IPS-20b (cell line): ENCODE measurements around the gene COL12A1.

Experiments
- H3K27ac ChIP-seq: one replicate; pipeline ENCODE4 v1.5.1; 2013; ENCODE audit warnings: low read length
- H3K27me3 ChIP-seq: 2 replicates; pipeline ENCODE4 v1.6.1; 2013; ENCODE audit warnings: mild to moderate bottlenecking, low read length, inconsistent platforms; ENCODE audit not compliant: insufficient read depth
- H3K36me3 ChIP-seq: 2 replicates; pipeline ENCODE4 v1.6.1; 2013; ENCODE audit warnings: low read depth, mild to moderate bottlenecking, inconsistent platforms, low read length, moderate library complexity; ENCODE audit not compliant: insufficient read depth
- H3K4me1 ChIP-seq: 2 replicates; pipeline ENCODE4 v1.6.1; 2013; ENCODE audit warnings: mild to moderate bottlenecking, control low read depth, inconsistent platforms, low read length, moderate library complexity; ENCODE audit not compliant: insufficient read depth
- H3K4me3 ChIP-seq: 2 replicates; pipeline ENCODE4 v1.5.1; 2013; ENCODE audit warnings: mild to moderate bottlenecking, low read length, inconsistent platforms
- H3K9ac ChIP-seq: 2 replicates; pipeline ENCODE4 v1.6.1; 2013; ENCODE audit warnings: low read depth, mild to moderate bottlenecking, inconsistent platforms, low read length, moderate library complexity
- H3K9me3 ChIP-seq: 2 replicates; pipeline ENCODE4 v1.6.1; 2013; ENCODE audit warnings: mild to moderate bottlenecking, low read depth, low read length, inconsistent platforms; ENCODE audit not compliant: insufficient read depth

The COL12A1 gene

GRCh38 chr6:75171567-75171966, 34.3 kb downstream of the COL12A1 start:
- Histone ChIP-seq H3K4me3 (no peak overlapping the region), H3K36me3 (no peaks in the 10 kb centered on the region), H3K27ac (no peak overlapping the region), H3K27me3 (no peaks in the 10 kb centered on the region), H3K9ac (no peak overlapping the region), H3K4me1 (peaks cover 6% of the 10 kb centered on the region; the same call in 1 of the 2 replicates), H3K9me3 (no peaks in the 10 kb centered on the region)

DNA sequence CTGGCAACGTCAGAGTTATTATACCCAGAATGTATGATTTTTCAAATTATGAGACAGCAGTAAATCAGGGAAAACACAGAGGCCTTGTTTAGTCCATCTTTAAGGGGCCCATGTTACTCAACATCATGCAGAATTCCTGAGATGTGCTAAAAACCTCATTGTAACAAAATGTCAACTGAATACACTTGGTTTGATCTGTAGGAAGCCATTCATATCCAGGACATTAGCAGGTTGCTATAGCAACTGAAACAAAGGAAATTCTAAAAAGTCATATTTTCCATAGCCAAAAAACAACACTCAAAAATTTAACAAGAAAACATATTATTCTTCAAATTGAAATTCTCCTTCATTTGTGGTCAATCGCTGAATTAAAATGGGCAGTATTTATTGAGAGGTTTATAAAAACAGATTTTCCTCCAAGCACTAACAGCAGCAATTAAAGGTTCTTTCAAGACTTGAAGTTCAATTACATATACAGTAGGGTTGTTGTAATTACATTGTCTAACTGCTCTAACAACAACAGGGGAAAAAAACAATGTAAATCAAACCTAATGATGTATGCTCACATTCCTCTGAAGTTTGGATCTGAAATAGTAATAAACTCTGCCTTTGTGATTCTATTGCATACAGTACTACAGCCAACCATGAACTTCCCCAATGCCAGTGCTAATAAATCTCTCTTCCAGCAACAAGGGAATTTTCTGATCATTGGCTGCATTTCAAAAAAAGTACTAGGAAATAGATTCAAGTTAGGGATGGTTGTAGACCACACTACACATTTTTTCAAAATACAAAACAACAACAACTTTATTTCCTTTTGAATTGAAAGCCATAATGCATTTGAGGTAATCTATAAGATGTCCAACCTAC, 34.9 kb downstream of the COL12A1 start:
- Histone ChIP-seq H3K4me1 (peaks cover 6% of the 10 kb centered on the region; the same call in 1 of the 2 replicates), H3K9me3 (no peaks in the 10 kb centered on the region), H3K9ac (no peak overlapping the region), H3K27me3 (no peaks in the 10 kb centered on the region), H3K27ac (no peak overlapping the region), H3K36me3 (no peaks in the 10 kb centered on the region), H3K4me3 (no peak overlapping the region)

GRCh38 chr6:75169689-75170586, 35.9 kb downstream of the COL12A1 start:
- Histone ChIP-seq H3K4me1 (peaks cover 6% of the 10 kb centered on the region; the same call in 1 of the 2 replicates), H3K27me3 (no peaks in the 10 kb centered on the region), H3K9me3 (no peaks in the 10 kb centered on the region), H3K9ac (no peak overlapping the region), H3K27ac (no peak overlapping the region), H3K36me3 (no peaks in the 10 kb centered on the region), H3K4me3 (no peak overlapping the region)

- H3K4me3 ChIP-seq: no peak overlapping the region
- H3K9me3 ChIP-seq: no peaks in the 10 kb centered on the region
- H3K4me1 ChIP-seq: peaks cover 6% of the 10 kb centered on the region; the same call in 1 of the 2 replicates
- no peak overlapping the region for H3K27ac ChIP-seq
- H3K27me3 ChIP-seq: no peaks in the 10 kb centered on the region
- H3K36me3 ChIP-seq: no peaks in the 10 kb centered on the region
- H3K9ac ChIP-seq: no peak overlapping the region
Observed at GRCh38 chr6:75167851-75168250, 38.0 kb downstream of the COL12A1 start.

DNA sequence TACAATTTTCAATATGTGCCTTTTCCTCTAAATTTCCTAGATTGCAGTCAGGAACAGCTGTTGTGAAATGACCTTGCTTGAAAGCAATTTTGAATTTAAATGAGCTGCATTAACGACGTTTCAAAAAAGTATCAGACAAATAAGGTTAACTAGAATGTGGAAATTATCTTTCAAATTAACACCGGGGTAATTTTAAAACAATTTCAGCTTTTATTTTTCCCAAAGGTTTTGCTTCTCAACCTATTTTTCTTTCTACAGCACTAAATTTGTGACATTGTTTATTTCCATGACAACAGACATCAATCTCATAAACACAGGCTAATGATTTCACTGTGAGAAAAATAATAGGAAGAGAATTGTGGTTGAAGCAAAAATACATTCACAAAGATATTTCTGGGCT, 38.5 kb downstream of the COL12A1 start:
- Histone ChIP-seq H3K9ac (no peak overlapping the region), H3K4me3 (no peak overlapping the region), H3K27me3 (no peaks in the 10 kb centered on the region), H3K4me1 (peaks cover 6% of the 10 kb centered on the region; the same call in 1 of the 2 replicates), H3K9me3 (no peaks in the 10 kb centered on the region), H3K27ac (no peak overlapping the region), H3K36me3 (no peaks in the 10 kb centered on the region)

GRCh38 chr6:75166773-75167172, 39.1 kb downstream of the COL12A1 start:
- H3K4me3 ChIP-seq: no peak overlapping the region
- H3K27ac ChIP-seq: no peak overlapping the region
- no peaks in the 10 kb centered on the region for H3K36me3 ChIP-seq
- H3K4me1 ChIP-seq: peaks cover 6% of the 10 kb centered on the region; the same call in 1 of the 2 replicates
- H3K27me3 ChIP-seq: no peaks in the 10 kb centered on the region
- H3K9me3 ChIP-seq: no peaks in the 10 kb centered on the region
- no peak overlapping the region for H3K9ac ChIP-seq

- Histone ChIP-seq H3K4me1 (peaks cover 6% of the 10 kb centered on the region; the same call in 1 of the 2 replicates), H3K4me3 (no peak overlapping the region)
Observed at GRCh38 chr6:75166236-75166635, 39.6 kb downstream of the COL12A1 start.

GRCh38 chr6:75158176-75158575, 47.7 kb downstream of the COL12A1 start:
- Histone ChIP-seq H3K9ac (no peak overlapping the region), H3K4me1 (no peaks in the 10 kb centered on the region), H3K9me3 (no peaks in the 10 kb centered on the region), H3K27me3 (no peaks in the 10 kb centered on the region), H3K27ac (no peak overlapping the region), H3K4me3 (no peak overlapping the region), H3K36me3 (no peaks in the 10 kb centered on the region)

More at GRCh38 chr6:75166236-75166635, 39.6 kb downstream of the COL12A1 start:
- Histone ChIP-seq H3K27ac (no peak overlapping the region), H3K9me3 (no peaks in the 10 kb centered on the region), H3K36me3 (no peaks in the 10 kb centered on the region), H3K9ac (no peak overlapping the region), H3K27me3 (no peaks in the 10 kb centered on the region)

DNA sequence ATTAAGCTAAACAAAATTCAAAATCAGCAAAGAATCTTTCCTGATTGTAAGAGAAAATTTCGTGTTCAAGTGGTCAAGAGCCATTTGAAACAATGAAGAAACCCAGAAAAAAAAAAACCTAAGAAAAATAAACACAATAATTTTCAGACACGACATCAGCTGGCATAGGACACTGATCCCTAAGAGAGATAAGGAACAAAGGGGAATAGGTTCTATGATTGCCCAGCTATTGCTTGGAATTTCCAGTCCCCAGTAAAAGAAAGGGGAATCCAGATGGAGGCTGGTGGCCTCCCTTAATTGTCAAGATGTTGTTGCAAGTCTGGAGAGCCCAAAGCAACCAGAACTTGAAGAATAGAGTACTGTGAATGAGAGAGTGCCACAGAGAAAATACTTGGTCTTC, 48.5 kb downstream of the COL12A1 start:
- no peaks in the 10 kb centered on the region for H3K36me3 ChIP-seq
- no peak overlapping the region for H3K9ac ChIP-seq
- H3K9me3 ChIP-seq: no peaks in the 10 kb centered on the region
- H3K27me3 ChIP-seq: no peaks in the 10 kb centered on the region
- no peak overlapping the region for H3K27ac ChIP-seq
- no peaks in the 10 kb centered on the region for H3K4me1 ChIP-seq
- H3K4me3 ChIP-seq: no peak overlapping the region

GRCh38 chr6:75156186-75156878, 49.5 kb downstream of the COL12A1 start:
- Histone ChIP-seq H3K27ac (no peak overlapping the region), H3K36me3 (no peaks in the 10 kb centered on the region), H3K9ac (no peak overlapping the region), H3K27me3 (no peaks in the 10 kb centered on the region), H3K9me3 (no peaks in the 10 kb centered on the region), H3K4me1 (no peaks in the 10 kb centered on the region), H3K4me3 (no peak overlapping the region)

DNA sequence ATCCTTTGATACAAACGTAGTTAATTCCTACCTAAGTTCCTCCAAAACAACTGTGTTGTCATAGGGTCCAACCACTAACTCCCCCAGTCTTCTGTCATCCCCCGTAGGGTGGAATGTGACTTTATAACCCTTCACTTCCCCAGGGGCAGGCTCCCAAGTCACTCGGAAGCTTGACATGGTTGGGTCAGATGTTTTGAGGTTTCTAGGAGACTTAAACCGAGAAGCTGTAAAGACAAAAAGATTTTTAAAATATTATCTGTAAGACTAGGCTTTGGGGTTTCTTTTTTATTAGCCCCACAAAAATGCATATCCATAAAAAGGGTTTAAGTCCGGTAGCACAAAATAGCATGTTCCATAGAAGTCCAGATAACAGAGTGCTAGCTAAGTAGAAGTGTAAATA, 50.2 kb downstream of the COL12A1 start:
- Histone ChIP-seq H3K4me1 (no peaks in the 10 kb centered on the region), H3K9me3 (no peaks in the 10 kb centered on the region), H3K27ac (no peak overlapping the region), H3K27me3 (no peaks in the 10 kb centered on the region), H3K36me3 (no peaks in the 10 kb centered on the region), H3K4me3 (no peak overlapping the region), H3K9ac (no peak overlapping the region)
